Hepatocyte (in vitro differentiated cells): ENCODE data around the gene TSPO2.

Experiments
- EZH2 ChIP-seq: fragments of 200-600 bp; sonication (generic); IDR thresholded peaks from 2 replicates; pipeline ENCODE4 v1.6.1; 2016; ENCODE audit warnings: antibody characterized with exemption, mild to moderate bottlenecking, borderline replicate concordance
- TF ChIP-seq, protein P1 (sequence below): fragments of 200-600 bp; sonication (generic); IDR thresholded peaks from 2 replicates; pipeline ENCODE4 v1.5.1; 2016; ENCODE audit warnings: antibody characterized with exemption, mild to moderate bottlenecking; ENCODE audit not compliant: poor library complexity

DNA sequence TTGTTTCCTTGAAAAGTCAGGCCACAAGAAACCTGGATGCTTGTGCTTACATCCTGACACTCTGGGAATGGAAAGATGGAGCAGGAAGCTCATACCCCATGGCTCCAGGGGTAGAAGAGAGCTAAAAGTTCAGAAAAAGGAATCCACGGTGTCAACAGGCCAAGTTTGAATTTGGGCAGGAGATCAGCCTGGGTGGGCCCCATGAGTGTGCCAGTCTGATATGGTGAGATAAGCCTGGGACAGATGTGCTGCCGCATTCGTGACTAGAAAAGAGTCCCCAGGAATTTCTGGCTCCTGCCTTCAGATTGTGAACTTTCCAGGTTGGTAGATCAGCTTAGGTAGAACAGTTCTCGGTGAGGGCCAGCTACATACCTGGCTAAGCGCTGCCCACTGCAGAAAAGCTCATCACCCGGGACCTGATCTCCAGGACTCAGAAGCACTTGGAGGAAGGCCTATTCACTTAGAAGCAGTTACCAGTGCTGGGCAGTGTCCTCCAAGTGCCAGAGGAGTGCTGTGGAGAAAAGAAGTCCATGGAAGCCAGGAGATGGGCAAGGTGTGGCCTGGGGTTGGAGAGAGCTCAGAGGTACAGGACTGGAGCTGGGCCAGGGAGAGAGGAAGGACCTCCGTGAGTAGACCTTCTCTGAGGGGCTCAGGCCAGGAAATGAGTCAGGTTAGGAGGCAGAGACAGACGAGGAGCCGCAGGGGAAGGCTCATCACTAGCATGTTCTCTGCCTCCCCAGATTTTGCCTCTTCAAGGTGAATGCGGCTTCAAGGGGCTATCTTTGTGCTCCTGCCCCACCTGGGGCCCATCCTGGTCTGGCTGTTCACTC lies at the start of gene TSPO2:
- TF ChIP-seq, protein P1, sequence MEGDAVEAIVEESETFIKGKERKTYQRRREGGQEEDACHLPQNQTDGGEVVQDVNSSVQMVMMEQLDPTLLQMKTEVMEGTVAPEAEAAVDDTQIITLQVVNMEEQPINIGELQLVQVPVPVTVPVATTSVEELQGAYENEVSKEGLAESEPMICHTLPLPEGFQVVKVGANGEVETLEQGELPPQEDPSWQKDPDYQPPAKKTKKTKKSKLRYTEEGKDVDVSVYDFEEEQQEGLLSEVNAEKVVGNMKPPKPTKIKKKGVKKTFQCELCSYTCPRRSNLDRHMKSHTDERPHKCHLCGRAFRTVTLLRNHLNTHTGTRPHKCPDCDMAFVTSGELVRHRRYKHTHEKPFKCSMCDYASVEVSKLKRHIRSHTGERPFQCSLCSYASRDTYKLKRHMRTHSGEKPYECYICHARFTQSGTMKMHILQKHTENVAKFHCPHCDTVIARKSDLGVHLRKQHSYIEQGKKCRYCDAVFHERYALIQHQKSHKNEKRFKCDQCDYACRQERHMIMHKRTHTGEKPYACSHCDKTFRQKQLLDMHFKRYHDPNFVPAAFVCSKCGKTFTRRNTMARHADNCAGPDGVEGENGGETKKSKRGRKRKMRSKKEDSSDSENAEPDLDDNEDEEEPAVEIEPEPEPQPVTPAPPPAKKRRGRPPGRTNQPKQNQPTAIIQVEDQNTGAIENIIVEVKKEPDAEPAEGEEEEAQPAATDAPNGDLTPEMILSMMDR: no peak
- no peak for TF ChIP-seq EZH2
